NOMO-1 (cell line): Measurements from ENCODE around the gene GAL3ST2.
"Not testable (repeated sequence)": the region's sequence is repeated elsewhere in the genome, so short reads cannot be mapped to it uniquely, and the experiment has no call there.

ENCODE experiments used
- DNase-seq, 2 experiments: peaks; one replicate each; lab custom pipeline; 2025; ENCODE audit not compliant: unreplicated experiment in 2 of 2; lab: John Stamatoyannopoulos, UW

GAL3ST2 gene

DNA sequence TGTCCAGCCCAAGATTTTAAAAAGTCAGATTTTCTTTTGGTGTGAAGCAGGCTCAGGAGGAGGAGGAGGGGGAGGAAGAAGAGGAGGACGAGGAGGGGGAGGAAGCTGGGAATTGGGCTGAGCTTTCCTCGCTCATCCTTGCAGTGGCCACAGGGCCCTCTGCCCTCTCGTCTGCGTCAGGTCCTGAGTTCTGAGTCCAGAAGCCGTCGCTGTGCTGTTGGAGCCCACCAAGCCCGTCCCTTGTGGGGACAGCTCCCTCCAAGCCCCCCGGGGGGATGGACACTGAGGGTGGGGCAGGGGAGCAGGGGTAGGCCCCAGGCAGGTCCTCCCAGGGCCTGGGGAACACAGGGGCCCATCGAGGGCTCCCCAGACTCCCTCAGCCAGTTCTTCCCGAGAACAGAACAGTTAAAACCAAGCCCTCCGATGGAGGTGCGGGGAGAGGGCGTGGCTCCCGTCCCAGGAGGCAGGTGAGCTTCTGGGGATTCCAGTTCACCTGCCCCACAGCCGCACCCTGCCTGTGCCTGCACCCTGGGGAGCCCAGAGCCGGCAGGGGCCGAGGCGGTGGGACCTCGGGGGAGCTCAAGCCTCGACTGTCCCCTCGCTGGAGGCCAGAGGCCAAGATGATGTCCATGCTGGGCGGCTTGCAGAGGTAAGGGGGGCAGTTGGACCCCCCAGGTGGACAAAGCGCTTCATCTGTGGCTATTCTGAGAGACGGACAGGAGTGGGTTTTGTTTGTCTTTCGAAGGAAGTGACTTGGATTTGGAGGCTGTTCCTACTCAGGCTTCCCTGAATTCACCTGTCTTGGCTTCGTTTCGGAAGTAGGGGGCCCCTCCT lies at the start of gene GAL3ST2:
Gene GAL3ST2, plus strand, starts transcription at position 487 of the 834 bp plus-strand sequence. Its CDS starts 134 bp downstream, at position 621.
- no peak for DNase-seq

DNA sequence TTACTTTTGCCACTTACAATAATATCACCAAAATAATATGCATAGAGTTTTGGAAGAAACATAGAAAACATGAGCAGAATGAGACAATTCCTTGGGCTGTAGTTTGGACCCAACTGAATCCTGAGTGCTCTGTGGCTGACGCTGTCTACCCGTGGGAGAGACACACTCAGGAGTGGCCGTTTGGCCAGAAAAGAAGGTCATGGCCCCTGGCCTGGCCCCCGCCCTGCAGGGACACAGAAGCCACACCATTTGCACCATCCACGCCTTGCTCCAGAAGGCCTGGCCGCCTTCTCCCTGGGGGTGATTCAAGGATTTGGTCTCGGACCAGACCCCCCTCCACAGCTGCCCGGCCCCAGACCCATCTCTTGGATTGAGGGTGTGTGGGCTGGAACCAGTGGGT lies 48.6 kb upstream of the GAL3ST2 start:
- DNase-seq = no peak

GRCh38 chr2:241728627-241729026 lies 48.0 kb upstream of the GAL3ST2 start:
- DNase-seq = no peak

DNA sequence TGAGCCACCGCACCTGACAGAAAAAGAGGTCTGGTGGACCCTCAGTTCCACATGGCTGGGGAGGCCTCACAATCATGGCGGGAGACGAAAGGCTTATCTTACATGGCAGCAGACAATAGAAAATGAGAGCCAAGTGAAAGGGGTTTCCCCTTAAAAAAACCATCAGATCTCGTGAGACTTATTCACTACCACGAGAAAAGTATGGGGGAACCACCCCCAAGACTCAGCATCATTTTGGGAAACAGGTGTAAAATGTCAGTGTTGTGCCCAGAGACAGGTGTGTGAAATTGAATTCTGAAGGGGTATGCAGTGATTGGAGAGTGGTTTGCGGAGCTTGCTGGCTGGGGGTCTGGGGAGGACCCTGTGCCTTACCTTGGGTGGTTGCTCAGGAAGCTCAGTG lies 46.8 kb upstream of the GAL3ST2 start:
- no peak for DNase-seq

GRCh38 chr2:241730671-241731293 lies 45.8 kb upstream of the GAL3ST2 start:
- peak; percentile 21 to 25 for DNase-seq

DNA sequence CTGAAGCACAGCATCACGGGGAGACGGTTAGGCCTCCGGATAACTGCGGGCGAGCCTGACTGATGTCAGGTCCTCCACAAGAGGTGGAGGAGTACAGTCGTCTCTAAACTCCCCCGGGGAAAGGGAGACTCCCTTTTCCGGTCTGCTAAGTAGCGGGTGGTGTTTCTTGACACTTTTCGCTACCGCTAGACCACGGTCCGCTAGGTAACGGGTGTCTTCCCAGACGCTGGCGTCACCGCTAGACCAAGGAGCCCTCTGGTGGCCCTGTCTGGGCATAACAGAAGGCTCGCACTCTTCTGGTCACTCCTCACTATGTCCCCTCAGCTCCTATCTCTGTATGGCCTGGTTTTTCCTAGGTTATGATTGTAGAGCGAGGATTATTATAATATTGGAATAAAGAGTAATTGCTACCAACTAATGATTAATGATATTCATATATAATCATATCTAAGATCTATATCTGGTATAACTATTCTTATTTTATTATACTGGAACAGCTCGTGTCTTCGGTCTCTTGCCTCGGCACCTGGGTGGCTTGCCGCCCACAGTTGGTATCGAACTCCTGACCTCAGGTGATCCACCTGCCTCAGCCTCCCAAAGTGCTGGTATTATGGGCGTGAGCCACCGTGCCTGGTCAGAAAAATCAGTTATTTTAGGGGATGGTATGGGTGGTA lies 44.0 kb upstream of the GAL3ST2 start:
- peak in 1 of 2 experiments; percentile 3 for DNase-seq

- no peak for DNase-seq
These were observed 43.0 kb upstream of the GAL3ST2 start for GRCh38 chr2:241733391-241734207.

- DNase-seq = no peak
These were observed 42.5 kb upstream of the GAL3ST2 start for GRCh38 chr2:241734208-241734466.

- peak; percentile 73 to 86 for DNase-seq
These were observed 42.0 kb upstream of the GAL3ST2 start, which contains the start of gene D2HGDH for GRCh38 chr2:241734467-241735208. D2HGDH (plus strand) TSS chr2:241734630; CDS start chr2:241735225, 595 bp downstream.

GRCh38 chr2:241736111-241736510 lies 40.5 kb upstream of the GAL3ST2 start:
- DNase-seq = no peak

- DNase-seq = no peak
These were observed 38.5 kb upstream of the GAL3ST2 start for GRCh38 chr2:241738040-241738686.

DNA sequence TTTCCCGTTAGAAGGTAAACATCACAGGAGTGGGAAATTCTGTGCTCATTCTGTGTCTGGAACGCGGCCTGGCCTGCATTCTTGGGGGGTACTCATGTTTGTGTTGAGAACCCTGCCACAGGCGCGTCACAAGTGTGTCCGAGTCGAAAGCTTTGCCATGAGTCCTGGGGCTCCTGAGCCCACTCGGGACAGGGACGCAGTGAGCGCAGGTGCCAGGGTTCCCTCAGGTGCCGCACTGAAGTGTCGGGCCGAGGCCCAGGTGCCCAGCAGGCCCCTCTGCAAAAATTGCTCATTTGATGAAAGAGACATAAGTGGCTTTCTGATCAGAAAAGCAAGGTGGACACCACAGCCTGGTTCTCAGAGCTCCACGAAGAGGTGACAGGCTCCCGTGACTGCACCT lies 37.4 kb upstream of the GAL3ST2 start:
- no peak for DNase-seq

DNA sequence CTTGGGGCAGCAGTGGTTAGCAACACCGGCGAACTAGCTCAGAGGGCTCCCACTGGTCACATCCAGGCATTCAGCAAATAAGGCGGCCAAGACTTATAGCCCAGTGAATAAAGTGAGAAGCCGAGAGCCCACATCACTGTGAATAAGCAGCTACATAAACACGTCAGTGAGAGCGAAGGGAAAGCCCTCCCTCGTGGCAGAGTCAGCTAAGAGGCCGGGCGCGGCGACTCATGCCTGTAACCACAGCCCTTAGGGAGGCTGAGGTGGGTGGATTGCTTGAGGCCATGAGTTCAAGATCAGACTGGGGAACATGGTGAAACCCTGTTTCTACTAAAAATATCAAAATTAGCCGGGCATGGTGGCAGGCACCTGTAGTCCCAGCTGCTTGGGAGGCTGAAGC lies 37.0 kb upstream of the GAL3ST2 start:
- DNase-seq = no peak

- DNase-seq = no peak
These were observed 35.6 kb upstream of the GAL3ST2 start for GRCh38 chr2:241741016-241741415.

GRCh38 chr2:241742320-241742939 lies 34.2 kb upstream of the GAL3ST2 start:
- DNase-seq = no peak

GRCh38 chr2:241743008-241743407 lies 33.6 kb upstream of the GAL3ST2 start:
- DNase-seq = not testable (repeated sequence)

- DNase-seq = no peak
These were observed 33.0 kb upstream of the GAL3ST2 start for GRCh38 chr2:241743620-241744019.

DNA sequence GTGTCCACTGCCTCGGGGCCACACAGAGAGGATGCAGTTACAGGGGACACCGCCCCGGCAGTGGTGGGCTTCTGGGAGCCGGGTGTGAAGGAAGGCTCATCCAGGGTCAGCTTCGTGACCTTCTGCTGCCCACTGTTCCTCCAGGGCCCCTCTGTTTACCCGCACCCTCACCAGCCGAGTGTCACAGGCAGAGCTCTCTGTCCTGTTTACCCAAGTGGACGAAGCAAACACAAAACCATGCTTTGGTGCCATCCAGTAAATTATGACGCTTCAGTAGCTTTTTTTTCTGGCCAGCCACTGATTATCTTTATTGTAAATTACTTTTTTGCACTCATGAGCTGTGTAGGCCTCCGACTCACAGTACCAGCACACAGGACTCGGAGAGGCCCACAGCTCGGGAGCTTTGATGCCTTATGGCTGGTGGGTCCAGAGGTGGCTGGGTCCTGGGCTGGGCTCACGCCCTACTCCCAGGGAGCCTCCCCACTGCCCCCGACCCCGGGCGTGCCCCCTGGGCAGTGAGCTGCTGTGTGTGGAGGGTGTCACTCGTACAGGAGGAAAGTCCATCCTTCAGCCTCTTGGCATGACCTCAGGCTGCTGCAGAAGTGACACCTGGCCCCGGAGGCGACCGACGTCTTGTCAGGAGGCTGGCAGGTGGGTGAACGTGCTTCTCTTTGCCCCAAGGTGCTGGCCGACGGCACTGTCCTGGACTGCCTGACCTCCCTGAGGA lies 32.4 kb upstream of the GAL3ST2 start:
- no peak for DNase-seq

- no peak for DNase-seq
These were observed 31.3 kb upstream of the GAL3ST2 start for GRCh38 chr2:241745276-241745675.
